Fibroblast of the conjunctiva (primary cell): Measurements from ENCODE around the gene TRIB2.

ENCODE experiments used
- DNase-seq: peaks from one replicate; pipeline ENCODE4 v3.0.0-alpha.2; 2010; ENCODE audit warnings: low read depth

Gene TRIB2

DNA sequence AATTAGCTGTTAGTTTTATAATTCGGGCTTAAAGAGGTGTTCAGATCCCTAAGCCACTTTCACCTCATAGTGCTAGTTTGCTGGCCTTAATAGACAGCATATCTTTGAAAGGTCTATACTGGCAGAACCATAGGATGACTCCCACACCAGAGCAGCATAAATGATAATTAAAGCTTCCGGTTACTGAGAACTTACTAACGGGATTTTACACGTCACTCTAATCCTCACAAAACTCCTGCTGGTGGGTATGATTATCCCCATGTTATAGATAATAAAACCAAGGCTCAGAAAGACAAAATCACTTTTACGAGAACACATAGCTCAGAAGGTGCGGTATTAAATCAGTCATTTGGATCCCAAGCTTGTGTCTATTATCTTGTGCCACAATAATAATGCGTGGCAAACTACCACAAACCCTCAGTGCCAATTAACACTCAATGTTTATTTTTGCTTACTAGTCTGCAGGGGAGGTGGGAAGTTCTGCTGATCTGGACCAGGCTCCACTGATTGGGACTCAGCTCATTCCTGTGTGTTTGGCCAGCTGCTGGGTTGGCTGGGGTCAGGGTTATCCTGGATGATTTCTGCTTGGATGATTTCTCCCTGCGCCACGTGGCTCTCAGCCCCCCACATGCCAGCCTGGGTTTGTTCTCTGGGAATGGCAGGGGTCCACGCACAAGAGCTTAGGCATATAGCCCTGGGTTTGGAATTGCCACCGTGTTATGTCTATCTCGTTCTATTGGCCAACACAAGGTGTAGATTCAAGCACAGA is 62.3 kb downstream of the TRIB2 start:
- no peak for DNase-seq

DNA sequence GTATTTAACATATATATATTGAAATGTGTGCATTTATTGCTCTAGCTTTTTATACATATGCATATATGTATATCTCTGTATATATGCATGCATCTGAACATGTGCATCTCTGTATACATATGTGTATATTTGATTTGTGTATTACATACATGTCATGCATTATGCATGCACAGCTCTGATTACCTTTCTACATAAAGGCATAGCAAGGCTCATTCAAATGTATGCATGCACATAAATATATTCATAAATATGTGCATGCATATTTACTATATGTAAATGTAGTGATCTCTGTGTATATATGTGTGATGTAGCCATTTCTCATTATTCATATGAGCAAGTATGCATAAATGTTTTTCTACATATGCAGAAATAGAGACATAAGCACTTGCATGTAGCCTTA is 64.6 kb downstream of the TRIB2 start:
- no peak for DNase-seq

DNA sequence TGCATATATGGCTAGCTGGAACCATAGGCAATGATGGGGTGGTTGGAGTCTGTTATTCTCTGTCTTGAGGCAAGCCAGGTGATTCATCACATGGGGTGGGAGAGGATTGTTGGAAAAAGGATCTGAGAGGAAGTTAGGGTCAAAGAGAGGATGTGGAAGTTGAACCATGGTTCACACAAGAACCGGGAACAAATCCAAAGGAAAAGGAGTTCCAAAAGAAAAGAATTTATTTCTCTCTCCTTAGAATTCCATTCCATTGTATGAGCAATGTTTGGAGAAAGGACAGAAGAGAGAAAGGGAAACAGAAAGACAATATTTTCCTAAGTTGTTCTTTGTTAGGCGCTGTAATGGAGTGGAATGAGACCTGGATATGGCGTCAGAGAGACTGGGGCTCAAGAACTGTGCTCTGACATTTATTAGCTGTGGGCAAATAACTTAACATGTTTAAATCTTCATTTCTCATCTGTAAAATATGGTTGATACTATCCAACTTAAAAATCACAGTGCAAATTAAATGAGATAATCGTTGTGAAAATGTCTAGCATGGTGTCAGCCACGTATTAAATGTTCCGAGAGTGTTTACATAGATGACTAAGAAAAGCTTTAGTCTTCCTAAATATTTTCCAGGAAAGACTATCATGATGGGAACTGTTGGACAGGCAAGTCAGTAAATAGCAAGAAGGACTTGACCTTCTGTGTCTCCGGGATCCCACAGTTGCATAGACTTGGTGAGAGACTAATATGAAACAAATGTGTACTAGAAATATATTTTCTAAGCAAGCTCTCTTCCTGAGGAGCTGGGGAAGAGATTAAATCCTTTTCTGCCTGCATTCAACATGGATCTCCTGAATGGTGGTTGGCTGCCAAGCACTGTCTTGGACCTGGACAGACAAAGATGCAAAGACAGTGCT is 71.4 kb downstream of the TRIB2 start:
- peak; percentile 72 for DNase-seq

DNA sequence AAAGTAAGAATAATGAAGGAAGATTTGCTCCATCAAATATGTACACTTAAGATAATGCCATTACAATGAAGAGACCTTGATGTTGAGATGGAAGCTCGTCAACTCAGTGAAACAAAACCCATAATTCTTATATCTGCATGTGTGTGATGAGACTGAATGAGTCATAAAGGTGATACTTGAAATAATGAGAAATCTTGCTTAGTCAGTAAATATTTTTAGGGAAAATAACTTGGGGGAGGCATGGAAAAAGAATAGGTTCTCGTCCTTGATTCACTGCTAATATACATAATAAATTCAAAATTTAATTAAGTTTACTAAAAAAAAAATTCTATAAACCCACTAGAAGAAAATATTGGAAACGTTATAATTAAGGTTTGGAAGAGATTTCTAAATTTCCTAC is 75.2 kb downstream of the TRIB2 start:
- DNase-seq = no peak
